Esophagus squamous epithelium (tissue), 5 donors: Measurements from ENCODE around the gene CTNNA1. TPM values are rescaled to one million over a fixed set of nuclear protein-coding genes. Genes with fewer than 3 reads are reported as not detected.

Experiments
- DNase-seq: peaks from one replicate; lab custom pipeline; 2025; lab: John Stamatoyannopoulos, UW
- H3K27ac ChIP-seq, 4 donors: fragments of 200-600 bp; sonication (generic); one replicate each; pipeline ENCODE4 v1.5.1; 2016 to 2019; ENCODE audit warnings: mild to moderate bottlenecking in 1 of 4
- H3K27me3 ChIP-seq, 4 donors: fragments of 200-600 bp; sonication (generic); 1 replicate in 3 of 4; 2 replicates in 1 of 4; pipeline versions ENCODE4 v1.5.1 to v1.6.0; 2017 to 2021; ENCODE audit warnings: antibody characterized with exemption in 1 of 4
- H3K36me3 ChIP-seq, 3 donors: fragments of 200-600 bp; sonication (generic); one replicate each; pipeline ENCODE4 v1.5.1; 2016 to 2019
- H3K4me1 ChIP-seq, 3 donors: fragments of 200-600 bp; sonication (generic); one replicate each; pipeline ENCODE4 v1.5.1; 2017 to 2019
- H3K4me3 ChIP-seq, 4 donors: fragments of 200-600 bp; sonication (generic); 1 replicate in 3 of 4; 2 replicates in 1 of 4; pipeline ENCODE4 v1.5.1; 2016 to 2019; ENCODE audit warnings: mild to moderate bottlenecking in 2 of 4, moderate library complexity in 1 of 4
- H3K9me3 ChIP-seq, 3 donors: fragments of 200-600 bp; sonication (generic); one replicate each; pipeline ENCODE4 v1.5.1; 2016 to 2019
- CTCF ChIP-seq, 6 experiments: fragments of 450-650 bp in 4 of 6; fragments of 200-600 bp in 2 of 6; sonication (generic) in 2 of 6; IDR thresholded peaks; one replicate each; pipeline ENCODE4 v1.5.1; 2016 to 2019; ENCODE audit warnings: antibody characterized with exemption in 6 of 6, mild to moderate bottlenecking in 4 of 6, moderate library complexity in 4 of 6
- POLR2A ChIP-seq, 4 donors: fragments of 450-650 bp; IDR thresholded peaks; one replicate each; pipeline ENCODE4 v1.6.1; 2017; ENCODE audit warnings: antibody characterized with exemption in 4 of 4, mild to moderate bottlenecking in 4 of 4, moderate library complexity in 3 of 4
- WGBS, 2 donors: methylation state at CpG; one replicate each; pipeline ENCODE4 v1.1.5; 2018; 5-methylcytosine and 5-hydroxymethylcytosine counted together
- intact Hi-C: fragments of 100-400 bp; cut with DNase I; formaldehyde crosslinking; loops from one replicate; pipeline ENCODE4 v1.15.0; 2022
- total RNA-seq, 4 donors: library from RNA; depleted of rRNA; stranded (reverse); fragments of >200 nt; gene quantifications; one replicate each; pipeline ENCODE4 v1.1.0, GENCODE V29; 2016
- donor health status: DM: yes; HTN: yes; CAD: no.

The CTNNA1 gene
- total RNA-seq, 4 donors from 2014 or later = 293 to 393 (median 348) TPM

- WGBS, 2 donors = 82 to 88% methylated on average over 5 of the region's 5 CpGs
- Histone ChIP-seq H3K27ac (no peak overlapping the region), H3K4me3 (no peak overlapping the region), H3K27me3 (no peaks in the 10 kb centered on the region), H3K4me1 (peaks cover 0 to 7% (median 1%) of the 10 kb centered on the region in 3 donors), H3K9me3 (no peaks in the 10 kb centered on the region), H3K36me3 (no peaks in the 10 kb centered on the region)
- DNase-seq = no peak
- intact Hi-C loops = no loop called here
- TF ChIP-seq CTCF (IDR thresholded peaks at IDR 0.05) (no peak), POLR2A (IDR thresholded peaks at IDR 0.05) (no peak)
Measured at GRCh38 chr5:138960145-138960692, 207.0 kb downstream of the CTNNA1 start.

GRCh38 chr5:138961221-138961620, 208.0 kb downstream of the CTNNA1 start:
- 85 to 92% methylated on average over 1 of the region's 1 CpG for WGBS, 2 donors
- no peak overlapping the region for H3K4me3 ChIP-seq
- no peaks in the 10 kb centered on the region for H3K9me3 ChIP-seq
- no peaks in the 10 kb centered on the region for H3K27me3 ChIP-seq
- DNase-seq = no peak
- H3K4me1 ChIP-seq = no peaks in the 10 kb centered on the region
- intact Hi-C loops = no loop called here
- no peaks in the 10 kb centered on the region for H3K36me3 ChIP-seq
- H3K27ac ChIP-seq = no peak overlapping the region
- TF ChIP-seq POLR2A (IDR thresholded peaks at IDR 0.05) (no peak), CTCF (IDR thresholded peaks at IDR 0.05) (no peak)

GRCh38 chr5:138961729-138962128, 208.5 kb downstream of the CTNNA1 start:
- Histone ChIP-seq H3K27me3 (no peaks in the 10 kb centered on the region), H3K27ac (no peak overlapping the region), H3K4me1 (no peaks in the 10 kb centered on the region), H3K4me3 (no peak overlapping the region), H3K36me3 (no peaks in the 10 kb centered on the region), H3K9me3 (no peaks in the 10 kb centered on the region)
- TF ChIP-seq CTCF (IDR thresholded peaks at IDR 0.05) (no peak), POLR2A (IDR thresholded peaks at IDR 0.05) (no peak)
- intact Hi-C loops = no loop called here
- WGBS, 2 donors = 84 to 89% methylated on average over 1 of the region's 1 CpG
- DNase-seq = no peak

- Histone ChIP-seq H3K4me3 (no peak overlapping the region), H3K27me3 (no peaks in the 10 kb centered on the region), H3K4me1 (no peaks in the 10 kb centered on the region), H3K27ac (no peak overlapping the region), H3K36me3 (no peaks in the 10 kb centered on the region), H3K9me3 (no peaks in the 10 kb centered on the region)
- no peak for DNase-seq
- TF ChIP-seq POLR2A (IDR thresholded peaks at IDR 0.05) = no peak
- TF ChIP-seq CTCF (IDR thresholded peaks at IDR 0.05) = no peak
- 90 to 98% methylated on average over 3 to 4 of the region's 4 CpGs for WGBS, 2 donors
- intact Hi-C loops = no loop called here
Measured at GRCh38 chr5:138962614-138963370, 209.6 kb downstream of the CTNNA1 start.

GRCh38 chr5:138963763-138964371, 210.6 kb downstream of the CTNNA1 start:
- intact Hi-C loops = no loop called here
- no peak overlapping the region for H3K4me3 ChIP-seq
- no peak for TF ChIP-seq CTCF (IDR thresholded peaks at IDR 0.05)
- 81 to 86% methylated on average over 12 to 13 of the region's 13 CpGs for WGBS, 2 donors
- H3K4me1 ChIP-seq = no peaks in the 10 kb centered on the region
- no peak overlapping the region for H3K27ac ChIP-seq
- H3K36me3 ChIP-seq = no peaks in the 10 kb centered on the region
- H3K27me3 ChIP-seq = no peaks in the 10 kb centered on the region
- H3K9me3 ChIP-seq = no peaks in the 10 kb centered on the region
- DNase-seq = no peak
